ENCODE data around the gene UGT1A4. TPM values are rescaled to one million over a fixed set of nuclear protein-coding genes. Genes with fewer than 3 reads are reported as not detected.

Gene UGT1A4
- total and polyA plus RNA-seq, 2 of the 8 experiments (the other 6 are each of a cell fraction or from before 2014, with no cell fraction given) = not detected

- Histone ChIP-seq H2BK5ac (ENCODE audit: low read depth, low read length) (no peak overlapping the region), H4K8ac (ENCODE audit: extremely low read depth, insufficient read depth, low read length) (no peak overlapping the region), H3K79me1 (ENCODE audit: low read depth, low read length) (no peaks in the 10 kb centered on the region), H3K14ac (ENCODE audit: insufficient read length) (no peak overlapping the region), H3K18ac (ENCODE audit: extremely low read depth, low read length) (no peak overlapping the region), H4K20me1 (replicated peaks in 1 of 2; ENCODE audit: control insufficient read depth in 1 of 2, insufficient read depth in 2 of 2, low read length in 2 of 2) (no peaks in the 10 kb centered on the region), H3K4ac (replicated peaks; ENCODE audit: insufficient read length, low read depth, low read length) (no peak overlapping the region), H3K27ac (ENCODE audit: low read depth, low read length) (no peak overlapping the region), H2AK5ac (ENCODE audit: low read depth, low read length) (no peak overlapping the region), H3K4me1 (replicated peaks in 1 of 4; ENCODE audit: control insufficient read depth in 3 of 4, insufficient read depth in 4 of 4, low read length in 3 of 4) (no peaks in the 10 kb centered on the region; a peak in 1 of 7 replicates), H3K4me2 (ENCODE audit: insufficient read depth in 1 of 2, low read depth in 2 of 2, low read length in 2 of 2) (no peak overlapping the region), H3K23me2 (ENCODE audit: low read depth, low read length) (peaks cover 2% of the 10 kb centered on the region; the same call in 1 of the 2 replicates), H3K27me3 (replicated peaks in 1 of 4; ENCODE audit: control insufficient read depth in 3 of 4, extremely low read depth in 1 of 4, insufficient read depth in 3 of 4, low read length in 3 of 4) (no peaks in the 10 kb centered on the region), H3K23ac (ENCODE audit: insufficient read length) (no peak overlapping the region), H3K36me3 (ENCODE audit: control insufficient read depth in 2 of 4, insufficient read depth in 4 of 4, low read length in 3 of 4) (no peaks in the 10 kb centered on the region), H2BK12ac (ENCODE audit: low read depth, low read length) (no peak overlapping the region), H3K79me2 (ENCODE audit: control insufficient read depth in 1 of 2, insufficient read depth in 2 of 2, low read length in 2 of 2) (no peaks in the 10 kb centered on the region), H4K91ac (replicated peaks; ENCODE audit: insufficient read length, low read length) (no peak overlapping the region), H3K56ac (replicated peaks; ENCODE audit: insufficient read length, low read depth, low read length) (no peak overlapping the region), H2BK15ac (ENCODE audit: low read length) (no peak overlapping the region), H3K4me3 (ENCODE audit: extremely low read depth in 1 of 4, insufficient read depth in 2 of 4, low read depth in 3 of 4, low read length in 4 of 4) (no peak overlapping the region), H2AFZ (ENCODE audit: low read length) (no peak overlapping the region), H3K9ac (replicated peaks in 1 of 4; ENCODE audit: extremely low read depth in 1 of 4, low read depth in 3 of 4, low read length in 3 of 4) (no peak overlapping the region), H4K5ac (ENCODE audit: insufficient read length, low read depth, low read length) (no peak overlapping the region), H2BK120ac (replicated peaks; ENCODE audit: low read depth, low read length) (no peak overlapping the region), H3K9me3 (ENCODE audit: insufficient read depth in 2 of 2, low read depth in 1 of 2, low read length in 1 of 2) (peaks cover 3 to 4% of the 10 kb centered on the region in 2 experiments; a peak in 1 of 4 replicates), H2BK20ac (ENCODE audit: low read length) (no peak overlapping the region)
- no peak for TF ChIP-seq POLR2A (IDR thresholded peaks at IDR 0.05; ENCODE audit: control extremely low read depth in 1 of 2, low read depth in 2 of 2, low read length in 2 of 2)
- TF ChIP-seq TBP (IDR thresholded peaks at IDR 0.05; ENCODE audit: low read depth, low read length) = no peak
- no peak for TF ChIP-seq USF2 (IDR thresholded peaks at IDR 0.05; ENCODE audit: low read length)
- TF ChIP-seq SP1 (IDR thresholded peaks at IDR 0.05; ENCODE audit: low read depth, low read length) = no peak
- no peak for TF ChIP-seq SP4 (IDR thresholded peaks at IDR 0.05; ENCODE audit: low read length)
- TF ChIP-seq KDM4A (IDR thresholded peaks at IDR 0.05; ENCODE audit: low read depth, low read length, severe bottlenecking) = no peak
- TF ChIP-seq EGR1 (IDR thresholded peaks at IDR 0.05; ENCODE audit: borderline replicate concordance, low read depth, low read length) = no peak
- TF ChIP-seq CBX8 (IDR thresholded peaks at IDR 0.05; ENCODE audit: borderline replicate concordance, low read depth, low read length) = no peak
- no peak for TF ChIP-seq CTBP2 (IDR thresholded peaks at IDR 0.05; ENCODE audit: borderline replicate concordance, insufficient read depth, insufficient read length, low read length)
- no peak for TF ChIP-seq FOSL1 (IDR thresholded peaks at IDR 0.05; ENCODE audit: insufficient read depth, low read depth, low read length)
- no peak for TF ChIP-seq BCL11A (IDR thresholded peaks at IDR 0.05; ENCODE audit: low read depth in 2 of 2, low read length in 2 of 2)
- no peak for TF ChIP-seq JUN (IDR thresholded peaks at IDR 0.05; ENCODE audit: low read depth, low read length)
- TF ChIP-seq TCF12 (IDR thresholded peaks at IDR 0.05; ENCODE audit: low read depth, low read length) = no peak
- ChIA-PET POLR2A (ENCODE audit: partially characterized antibody) (interaction anchor here (1.2 kb wide), 1 partner anchor 10 kb away, joined by 3 read pairs; no protein-coding TSS in a partner anchor), CTCF (ENCODE audit: partially characterized antibody) (no interaction called here)
- FAIRE-seq (peak; percentile 86), DNase-seq (ENCODE audit: low read depth in 1 of 2, low spot score in 2 of 2) (no peak)
- WGBS, 2 experiments (ENCODE audit: extremely low coverage in 1 of 2, insufficient coverage in 1 of 2, insufficient read length in 1 of 2, insufficient replicate concordance in 2 of 2, low coverage in 1 of 2, low lambda C conversion rate in 2 of 2, missing lambda C conversion rate in 1 of 2) = 84% methylated on average over 4 of the region's 4 CpGs; no CpG with 5 or more reads in 1 of the 2 experiments
Observed at GRCh38 chr2:233768076-233768475, 49.5 kb downstream of the UGT1A4 start.
